Raji (cell line): ENCODE measurements around the gene SHROOM3.

Experiments
- POLR2A ChIP-seq: IDR thresholded peaks from 2 replicates; pipeline ENCODE4 v1.6.1; 2011; ENCODE audit warnings: low read depth, low read length, control low read depth; ENCODE audit not compliant: insufficient read depth

Gene SHROOM3

DNA sequence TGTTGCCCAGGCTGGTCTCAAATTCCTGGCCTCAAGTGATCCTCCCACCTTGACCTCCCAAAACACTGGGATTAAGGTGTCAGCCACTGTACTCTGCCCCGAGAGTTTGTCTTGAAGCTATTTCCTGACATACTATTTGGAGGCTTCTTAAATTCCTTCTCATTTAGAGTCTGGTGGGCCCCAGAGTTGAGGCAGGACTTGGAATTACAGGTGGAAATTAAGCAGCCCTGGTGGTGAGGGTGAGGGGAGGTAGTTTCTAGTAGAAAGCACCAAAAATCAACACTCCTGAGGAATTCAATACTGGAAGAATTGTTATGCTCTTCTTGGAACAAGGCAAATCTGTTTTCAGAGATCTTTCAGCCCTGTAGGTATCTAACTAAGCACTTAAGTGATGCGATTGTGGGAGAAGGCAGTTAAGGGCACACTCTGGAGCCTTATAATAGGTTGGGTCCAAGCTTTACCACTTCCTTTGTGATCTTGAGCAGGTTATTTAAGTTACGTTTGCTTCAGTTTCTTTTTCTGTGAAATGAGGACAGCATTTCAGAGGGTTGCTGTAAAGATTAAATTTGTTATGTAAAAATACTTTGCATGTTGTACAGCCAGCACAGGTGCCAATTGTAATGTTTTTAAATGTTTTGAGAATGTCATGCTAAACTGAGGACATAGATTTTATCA, 262.2 kb downstream of the SHROOM3 start:
- no peak for TF ChIP-seq POLR2A

DNA sequence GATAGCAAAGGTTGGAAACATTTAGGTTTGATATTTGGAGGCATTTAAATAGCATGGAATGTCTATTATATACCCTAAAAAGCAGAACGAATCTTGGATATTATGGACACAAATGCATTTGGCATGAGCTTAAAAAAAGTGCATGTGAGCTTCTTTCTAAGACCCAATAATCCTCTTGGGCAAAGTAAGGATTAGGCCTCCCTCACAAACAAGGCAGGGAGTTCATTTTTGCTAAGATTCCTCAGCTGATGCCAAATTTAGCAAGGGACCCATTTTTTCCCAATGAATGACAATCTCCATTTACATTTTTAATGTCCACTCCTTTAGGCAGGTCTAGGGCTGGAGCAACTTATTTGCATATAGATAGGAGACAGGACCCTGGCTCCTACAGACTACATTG, 263.1 kb downstream of the SHROOM3 start:
- no peak for TF ChIP-seq POLR2A

DNA sequence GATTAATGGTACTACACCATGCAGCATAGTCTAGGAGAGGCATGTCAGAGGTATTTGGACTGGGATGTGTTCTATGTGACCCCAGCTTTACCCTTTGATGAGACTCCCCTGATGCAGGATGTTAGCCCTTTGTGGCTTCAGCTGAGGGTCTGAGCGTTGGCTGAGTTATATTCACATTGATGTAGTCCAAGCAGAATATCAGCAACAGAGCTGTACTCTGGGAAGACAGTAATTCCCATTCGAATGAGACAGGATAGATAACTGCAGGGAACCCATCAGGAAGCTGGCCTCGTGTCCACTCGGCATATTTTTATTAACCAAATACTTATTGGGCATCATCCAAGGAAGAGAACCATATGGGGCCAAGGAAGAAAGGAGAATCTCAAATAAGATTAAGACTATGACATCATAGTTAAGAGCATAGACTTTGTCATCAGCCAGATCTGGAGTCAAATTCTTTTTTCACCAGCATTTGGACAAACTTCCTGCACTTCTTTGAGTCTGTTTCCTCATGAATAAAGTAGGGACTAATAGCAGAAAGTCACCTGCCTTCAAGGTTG, 264.8 kb downstream of the SHROOM3 start:
- no peak for TF ChIP-seq POLR2A

GRCh38 chr4:76702440-76703122, 267.6 kb downstream of the SHROOM3 start:
- no peak for TF ChIP-seq POLR2A

DNA sequence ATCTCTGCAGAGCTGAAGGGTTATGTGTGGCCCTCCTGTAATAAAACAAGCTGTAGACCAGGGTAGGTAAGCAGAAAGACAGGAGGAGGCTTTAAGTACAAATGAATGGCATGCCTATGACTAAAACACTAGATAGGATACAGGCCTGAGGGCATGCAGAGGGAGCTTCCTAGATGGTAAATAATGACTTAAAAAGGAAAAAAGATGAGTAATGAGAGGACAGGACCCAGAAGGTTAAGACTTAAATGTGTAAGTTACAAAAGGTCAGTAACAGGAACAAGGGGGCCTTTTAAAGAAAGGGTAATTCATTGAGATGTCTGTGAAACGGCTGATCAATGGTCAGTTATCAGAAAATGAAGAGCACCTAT, 268.1 kb downstream of the SHROOM3 start:
- TF ChIP-seq POLR2A = no peak

GRCh38 chr4:76703676-76704075, 268.6 kb downstream of the SHROOM3 start:
- TF ChIP-seq POLR2A = no peak

- TF ChIP-seq POLR2A = no peak
Observed at GRCh38 chr4:76704133-76704881, 269.3 kb downstream of the SHROOM3 start.

DNA sequence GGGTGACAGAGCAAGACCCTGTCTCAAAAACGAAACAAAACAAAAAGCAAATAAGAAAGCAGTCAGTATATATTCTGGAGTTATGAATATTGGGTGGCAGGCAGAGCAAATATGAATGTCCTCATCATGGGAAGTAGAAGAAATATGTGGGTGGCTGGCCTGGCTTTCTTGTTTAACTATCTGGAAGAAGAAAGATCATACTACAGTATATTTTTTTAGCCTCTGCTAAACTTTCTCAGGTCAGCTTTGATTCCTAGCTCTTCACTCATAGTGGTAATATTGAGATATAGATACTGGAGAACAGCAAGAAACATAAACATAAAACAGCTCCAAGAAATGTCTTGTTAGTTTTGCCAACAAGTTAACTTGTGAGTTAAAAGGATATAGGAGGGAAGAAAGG, 270.4 kb downstream of the SHROOM3 start:
- no peak for TF ChIP-seq POLR2A

- no peak for TF ChIP-seq POLR2A
Observed at GRCh38 chr4:76706581-76706980, 271.6 kb downstream of the SHROOM3 start.

DNA sequence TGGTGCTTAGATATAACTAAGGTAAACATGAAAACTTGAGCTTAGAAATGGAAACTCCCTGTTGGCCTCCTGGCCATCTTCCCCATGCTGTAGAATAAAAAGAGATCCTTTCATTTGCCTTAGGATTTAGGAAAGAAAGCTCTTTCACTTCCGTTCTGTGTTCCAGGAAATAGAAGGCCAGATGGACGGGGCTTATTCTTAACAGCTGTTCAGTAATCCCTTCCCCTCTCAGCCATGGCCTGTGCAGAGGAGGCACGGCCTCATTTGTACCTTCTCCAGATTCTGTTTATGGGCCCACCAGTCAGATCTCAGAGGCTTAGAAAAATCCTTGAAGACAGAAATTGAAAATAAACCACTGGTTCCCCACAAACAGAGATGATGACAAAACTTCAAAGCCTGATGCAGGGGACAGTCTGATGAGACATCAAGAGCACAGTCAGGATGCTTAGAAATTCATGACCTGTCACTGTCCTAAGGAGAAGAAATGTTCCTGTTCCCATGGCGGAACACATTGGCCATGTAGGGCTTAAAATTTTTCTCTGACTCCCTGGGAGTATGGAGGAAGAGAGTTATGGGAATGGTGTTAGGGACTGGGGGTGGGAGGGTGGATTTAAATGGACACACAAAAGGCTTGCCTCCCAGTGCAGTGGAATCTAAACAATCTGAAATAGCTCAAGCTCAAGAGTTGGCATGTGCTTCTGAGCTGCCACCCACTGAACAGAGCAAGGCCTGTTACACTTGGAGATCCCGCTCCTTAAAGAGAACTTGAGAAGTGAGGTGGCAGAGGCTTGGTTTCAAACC, 274.1 kb downstream of the SHROOM3 start:
- TF ChIP-seq POLR2A = no peak

- no peak for TF ChIP-seq POLR2A
Observed at GRCh38 chr4:76709772-76710090, 274.7 kb downstream of the SHROOM3 start.

DNA sequence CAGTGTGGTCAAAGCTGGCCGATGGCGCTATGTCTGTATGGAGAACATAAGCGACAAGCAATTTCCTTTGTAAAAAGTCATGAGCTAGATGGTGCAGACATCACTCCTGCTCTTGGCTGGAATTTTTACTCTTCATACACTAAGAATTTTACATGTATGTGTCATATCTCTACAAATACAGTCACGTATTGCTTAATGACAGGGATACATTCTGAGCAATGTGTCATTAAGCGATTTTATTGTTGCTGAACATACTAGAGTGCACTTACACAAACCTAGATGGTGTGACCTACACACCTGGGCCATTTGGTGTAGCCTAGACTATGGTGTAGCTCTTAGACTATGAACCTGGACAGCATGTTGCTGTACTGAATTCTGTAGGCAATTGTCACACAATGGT, 277.5 kb downstream of the SHROOM3 start:
- no peak for TF ChIP-seq POLR2A

- TF ChIP-seq POLR2A = no peak
Observed at GRCh38 chr4:76714226-76714625, 279.2 kb downstream of the SHROOM3 start.

DNA sequence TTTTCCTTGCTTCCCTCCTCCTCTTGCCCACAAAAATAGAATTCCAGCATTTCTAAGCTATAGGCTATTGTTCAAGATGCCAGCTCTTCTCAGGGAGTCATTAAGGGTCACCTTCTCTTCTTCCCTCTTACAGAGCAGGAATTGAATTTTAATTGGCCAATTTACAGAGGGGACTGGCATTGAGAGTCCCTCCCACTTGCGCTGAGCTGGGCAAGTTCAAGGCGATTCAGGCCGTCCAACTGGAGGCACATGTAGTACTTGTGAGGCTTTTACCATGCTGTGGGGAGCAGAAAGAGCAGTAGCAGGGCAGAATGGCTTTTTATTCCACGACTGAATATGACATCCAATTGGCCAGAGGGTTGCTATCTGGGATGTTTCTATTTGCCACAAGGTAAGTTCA, 281.0 kb downstream of the SHROOM3 start:
- no peak for TF ChIP-seq POLR2A

DNA sequence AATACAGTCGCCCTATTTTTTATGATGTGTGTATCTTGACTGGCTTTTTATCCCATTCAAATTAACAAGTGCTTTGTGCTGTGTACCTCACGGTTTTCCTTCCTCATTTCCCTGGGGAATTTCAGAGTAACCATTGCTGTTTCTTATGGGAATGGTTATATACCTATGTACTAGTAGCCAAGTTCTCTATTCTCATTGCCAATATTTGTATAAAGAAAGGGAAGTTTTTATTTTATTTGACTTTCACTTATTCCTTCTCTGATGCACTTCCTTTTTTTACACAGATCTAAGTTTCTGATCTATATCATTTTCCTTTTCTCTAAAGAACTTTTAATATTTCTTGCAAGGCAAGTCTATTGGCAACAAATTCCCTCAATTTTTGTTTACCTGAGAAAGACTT, 281.6 kb downstream of the SHROOM3 start:
- TF ChIP-seq POLR2A = no peak

- TF ChIP-seq POLR2A = no peak
Observed at GRCh38 chr4:76717431-76717830, 282.4 kb downstream of the SHROOM3 start.

DNA sequence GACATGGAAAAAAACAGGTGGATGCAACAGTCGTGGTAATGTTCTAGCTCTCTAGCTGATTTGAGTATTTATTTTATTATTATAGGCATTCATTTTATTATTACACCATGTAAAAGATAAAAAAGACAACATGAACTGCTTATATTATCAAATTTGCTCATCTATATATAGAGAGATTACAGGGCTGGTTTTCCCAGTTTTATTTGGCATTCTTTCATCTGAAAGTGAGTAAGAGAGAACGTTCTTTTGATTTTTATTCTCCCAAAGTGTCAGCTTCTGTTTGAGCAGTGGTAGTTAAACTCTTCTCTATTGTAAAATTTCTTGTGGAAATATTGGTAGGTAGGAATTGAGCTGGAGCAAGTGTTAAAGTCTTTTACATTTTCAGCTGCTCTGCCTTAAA, 283.0 kb downstream of the SHROOM3 start:
- no peak for TF ChIP-seq POLR2A
